Umbilical cord (tissue), 2 donors: Measurements from ENCODE around the gene TRIM63. TPM values are rescaled to one million over a fixed set of nuclear protein-coding genes. Genes with fewer than 3 reads are reported as not detected.

Source experiments
- DNase-seq: peaks from one replicate; pipeline ENCODE4 v3.0.0-alpha.2; 2015; ENCODE audit warnings: low spot score
- total RNA-seq: library from RNA; depleted of rRNA; stranded (reverse); fragments of >200 nt; gene quantifications from one replicate; pipeline ENCODE4 v1.2.3, GENCODE V29; 2014; ENCODE audit warnings: low replicate concordance; ENCODE audit not compliant: insufficient read depth

Gene TRIM63
- total RNA-seq, 1 donor from 2014 or later: 0.96 TPM

DNA sequence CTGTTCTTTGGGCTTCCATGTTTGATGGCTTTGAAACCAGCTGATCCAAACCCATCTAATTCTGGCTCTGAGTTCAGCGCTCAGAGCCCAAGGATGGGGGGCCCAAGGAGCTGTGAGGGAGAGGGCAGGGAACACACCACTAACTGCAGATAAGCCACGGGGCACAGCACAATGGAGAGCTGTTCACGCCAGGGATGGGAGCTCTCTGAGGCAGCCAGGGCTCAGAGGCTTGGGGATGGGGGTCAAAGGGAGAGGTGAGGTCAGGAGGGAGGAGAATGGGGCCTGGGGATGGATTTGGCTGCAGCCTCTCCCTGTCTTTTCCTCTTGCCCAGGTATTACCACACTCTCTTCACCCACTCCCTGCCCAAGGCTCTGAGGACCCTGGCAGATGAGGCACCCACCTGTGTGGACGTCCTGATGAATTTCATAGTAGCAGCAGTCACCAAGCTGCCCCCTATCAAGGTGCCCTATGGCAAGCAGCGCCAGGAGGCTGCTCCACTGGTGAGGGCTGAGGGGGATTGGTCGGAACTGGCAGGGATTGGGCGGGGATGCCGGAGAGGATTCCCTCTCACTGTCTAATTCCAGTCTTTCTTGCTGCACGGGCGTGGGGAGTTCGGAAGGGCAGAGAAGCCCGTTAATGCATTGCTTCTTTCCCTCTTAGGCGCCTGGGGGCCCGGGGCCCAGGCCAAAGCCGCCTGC is 32.8 kb downstream of the TRIM63 start:
- no peak for DNase-seq

GRCh38 chr1:26032656-26033357 is 34.6 kb downstream of the TRIM63 start:
- no peak for DNase-seq

DNA sequence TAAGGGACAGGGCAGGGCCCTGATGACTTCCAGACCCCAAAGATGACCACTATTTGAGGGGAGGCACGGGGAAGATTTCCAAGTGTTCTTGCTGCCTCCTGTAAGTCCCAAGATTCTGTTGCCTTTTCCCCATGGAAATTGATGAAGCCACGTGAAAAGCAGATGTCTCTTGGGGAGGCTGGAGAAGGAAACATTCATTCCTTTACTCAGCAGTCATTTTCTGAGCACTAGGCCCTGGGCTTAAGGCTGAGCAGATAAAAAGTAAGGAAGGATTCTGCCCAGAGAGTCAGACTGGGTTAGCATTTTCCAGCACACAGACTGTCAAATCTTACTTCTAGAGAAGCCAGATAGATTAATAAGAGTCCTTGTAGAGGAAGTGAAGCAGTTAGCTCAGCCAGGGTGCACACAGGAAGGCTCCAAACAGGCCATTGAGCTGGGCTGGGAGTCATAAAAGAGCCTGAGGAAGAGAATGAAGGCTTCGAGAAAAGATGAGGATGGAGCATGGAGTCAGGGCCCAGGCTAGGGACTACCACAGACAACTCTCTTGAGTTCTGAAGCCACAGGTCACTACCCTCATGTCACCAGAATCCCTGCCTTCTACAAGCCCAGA is 35.7 kb downstream of the TRIM63 start:
- peak; percentile 98 for DNase-seq

DNA sequence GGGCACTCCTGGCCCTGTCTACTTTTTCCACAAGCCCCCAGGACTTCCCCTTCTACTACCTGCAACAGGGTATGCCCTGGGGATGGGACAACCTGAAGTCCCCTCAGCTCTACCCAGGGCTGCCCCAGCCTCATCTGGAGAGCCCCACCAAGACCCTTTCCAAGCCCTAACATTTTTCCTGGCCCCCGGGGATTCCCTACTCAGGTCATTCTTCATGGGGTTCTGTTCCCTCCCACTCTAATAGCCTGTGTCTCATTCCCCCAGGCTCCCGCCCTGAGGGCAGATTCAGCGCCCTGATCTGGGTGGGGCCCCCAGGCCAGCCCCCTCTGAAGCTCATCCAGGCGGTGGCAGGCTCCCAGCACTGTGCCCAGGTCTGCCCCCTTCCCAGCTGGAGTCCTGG is 36.2 kb downstream of the TRIM63 start:
- no peak for DNase-seq

- no peak for DNase-seq
Measured at GRCh38 chr1:26029864-26030481, 37.5 kb downstream of the TRIM63 start.

GRCh38 chr1:26029054-26029863 is 38.2 kb downstream of the TRIM63 start:
- no peak for DNase-seq

DNA sequence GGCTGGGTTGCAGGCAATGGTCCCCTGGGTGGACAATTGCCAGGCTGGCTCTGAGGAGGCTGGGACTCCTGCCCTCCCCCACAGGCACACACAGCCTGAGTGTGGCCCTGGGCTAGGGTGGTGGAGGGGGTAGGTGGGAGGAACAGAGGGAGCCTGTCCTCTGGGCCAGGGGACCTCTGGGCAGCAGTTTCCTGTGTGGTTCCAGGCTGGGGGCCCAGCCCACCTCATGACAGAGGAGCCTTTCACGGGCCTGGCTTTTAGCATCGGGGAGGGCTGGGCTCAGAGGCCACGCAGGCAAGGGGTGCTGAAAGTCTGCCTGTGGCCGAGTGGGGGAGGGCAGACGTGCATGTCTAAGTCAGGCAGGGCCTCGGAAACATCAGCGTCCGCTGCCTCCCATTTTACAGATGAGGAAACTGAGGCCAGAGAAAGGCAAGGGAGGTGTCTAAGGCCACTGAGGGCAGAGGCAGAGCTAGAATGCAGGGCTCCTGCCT is 38.9 kb downstream of the TRIM63 start:
- no peak for DNase-seq

DNA sequence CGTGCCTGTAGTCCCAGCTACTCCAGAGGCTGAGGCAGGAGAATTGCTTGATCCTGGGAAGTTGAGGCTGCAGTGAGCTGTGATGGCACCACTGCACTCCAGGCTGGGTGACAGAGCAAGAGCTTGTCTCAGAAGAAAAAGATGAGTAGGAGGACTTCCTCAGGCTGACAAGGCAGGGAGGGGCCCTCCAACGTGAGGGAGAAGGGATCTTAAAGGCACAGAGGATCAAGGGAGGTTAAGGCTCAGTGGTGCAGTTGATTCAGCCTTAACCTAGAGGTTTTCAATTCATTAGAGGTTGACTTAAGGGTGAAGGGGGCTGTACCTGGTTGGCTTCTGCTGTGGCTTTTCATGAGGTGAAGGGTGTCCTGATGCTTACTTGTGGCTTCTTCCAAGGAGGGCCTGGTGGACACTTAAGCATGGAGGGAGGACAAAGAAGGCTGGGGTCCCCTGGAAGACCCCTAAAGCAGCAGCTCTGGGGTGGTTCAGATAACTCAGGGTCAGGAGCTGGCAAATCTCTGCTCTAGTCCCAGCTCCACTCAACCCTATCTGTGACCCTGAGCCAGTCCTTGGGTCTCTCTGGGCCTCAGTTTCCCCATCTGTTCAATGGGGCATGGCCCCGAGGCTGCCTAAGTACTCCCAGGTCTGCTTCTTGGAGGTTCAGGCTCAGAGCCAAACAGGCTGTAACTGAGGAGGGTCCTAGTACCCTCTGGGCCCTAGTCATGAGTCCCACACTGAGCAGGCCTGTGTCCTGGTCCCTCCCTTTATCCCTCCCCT is 39.5 kb downstream of the TRIM63 start:
- no peak for DNase-seq

DNA sequence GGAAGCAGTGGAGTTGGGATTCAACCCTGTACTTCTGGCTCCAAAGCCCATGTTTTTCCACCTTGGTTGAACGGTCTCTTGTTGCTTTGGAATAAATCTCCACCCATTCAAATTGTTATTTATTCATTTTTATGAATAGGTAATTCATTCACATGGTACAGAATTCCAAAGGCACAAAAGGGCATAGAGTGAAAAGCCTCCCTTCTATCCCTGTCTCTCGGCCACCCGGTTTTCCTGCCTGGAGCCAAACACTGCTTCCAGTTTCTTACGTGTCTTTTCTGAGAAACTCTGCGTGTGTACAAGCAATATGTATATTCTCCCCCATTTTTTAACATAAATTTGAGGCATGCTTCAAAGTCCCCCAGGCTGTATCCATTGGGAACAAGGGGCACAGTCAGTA is 41.9 kb downstream of the TRIM63 start:
- DNase-seq: no peak

GRCh38 chr1:26025060-26025459 is 42.4 kb downstream of the TRIM63 start:
- no peak for DNase-seq

GRCh38 chr1:26023826-26024225 is 43.6 kb downstream of the TRIM63 start:
- DNase-seq: no peak

DNA sequence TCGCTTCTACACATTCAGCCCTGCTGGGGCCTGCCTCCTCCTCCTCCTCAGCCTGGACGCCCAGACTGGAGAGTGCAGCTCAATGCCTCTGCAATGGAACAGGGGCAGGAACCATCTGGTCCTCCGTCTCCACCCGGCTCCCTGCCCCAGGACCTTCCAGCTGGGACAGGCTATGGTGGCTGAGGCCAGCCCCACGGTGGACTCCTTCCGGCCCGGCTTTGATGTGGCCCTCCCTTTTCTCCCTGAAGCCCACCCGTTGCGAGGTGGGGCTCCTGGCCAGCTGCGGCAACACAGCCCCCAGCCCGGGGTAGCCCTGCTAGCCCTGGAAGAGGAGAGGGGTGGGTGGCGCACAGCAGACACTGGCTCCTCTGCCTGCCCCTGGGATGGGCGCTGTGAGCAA is 44.4 kb downstream of the TRIM63 start:
- no peak for DNase-seq

- DNase-seq: no peak
Measured at GRCh38 chr1:26022404-26022779, 45.0 kb downstream of the TRIM63 start.

GRCh38 chr1:26021647-26022403 is 45.6 kb downstream of the TRIM63 start, which contains the start of gene EXTL1:
Gene EXTL1 (plus strand): TSS chr1:26021775. CDS start chr1:26022647, 872 bp downstream.
- DNase-seq: peak; percentile 69

- no peak for DNase-seq
Measured at GRCh38 chr1:26020941-26021646, 46.3 kb downstream of the TRIM63 start.

- DNase-seq: no peak
Measured at GRCh38 chr1:26020330-26020768, 47.1 kb downstream of the TRIM63 start.

GRCh38 chr1:26019641-26020315 is 47.7 kb downstream of the TRIM63 start:
- no peak for DNase-seq

DNA sequence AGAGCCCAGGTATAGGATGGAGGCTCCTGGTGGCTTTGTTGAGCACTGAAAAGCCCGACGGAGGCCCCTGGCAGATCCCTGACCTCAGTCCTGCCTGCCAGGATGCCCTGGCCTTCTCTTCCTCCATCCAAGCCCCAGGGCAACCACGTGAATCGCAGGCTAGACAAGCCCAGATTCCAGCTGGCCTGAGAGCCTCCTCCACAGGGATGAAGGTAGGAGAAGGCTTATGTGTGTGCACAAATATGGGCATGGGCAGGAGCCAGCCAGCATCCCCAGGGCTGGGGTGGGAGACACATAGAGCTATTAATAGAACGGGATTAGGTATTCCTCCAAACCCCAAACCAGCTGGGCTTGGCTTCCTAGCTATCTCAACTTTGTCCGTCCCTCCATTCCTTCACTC is 49.8 kb downstream of the TRIM63 start:
- peak; percentile 42 for DNase-seq
